GM12872 (cell line): ENCODE results near the gene SYNJ2.

ENCODE experiments used
- CTCF ChIP-seq: IDR thresholded peaks from 3 replicates; pipeline ENCODE4 v1.5.1; 2011; ENCODE audit warnings: low read depth, mild to moderate bottlenecking, low read length, moderate library complexity; ENCODE audit not compliant: insufficient read depth

The SYNJ2 gene

GRCh38 chr6:158047563-158048323 is 66.1 kb downstream of the SYNJ2 start:
- TF ChIP-seq CTCF = no peak

GRCh38 chr6:158048589-158048988 is 66.9 kb downstream of the SYNJ2 start:
- TF ChIP-seq CTCF = no peak

DNA sequence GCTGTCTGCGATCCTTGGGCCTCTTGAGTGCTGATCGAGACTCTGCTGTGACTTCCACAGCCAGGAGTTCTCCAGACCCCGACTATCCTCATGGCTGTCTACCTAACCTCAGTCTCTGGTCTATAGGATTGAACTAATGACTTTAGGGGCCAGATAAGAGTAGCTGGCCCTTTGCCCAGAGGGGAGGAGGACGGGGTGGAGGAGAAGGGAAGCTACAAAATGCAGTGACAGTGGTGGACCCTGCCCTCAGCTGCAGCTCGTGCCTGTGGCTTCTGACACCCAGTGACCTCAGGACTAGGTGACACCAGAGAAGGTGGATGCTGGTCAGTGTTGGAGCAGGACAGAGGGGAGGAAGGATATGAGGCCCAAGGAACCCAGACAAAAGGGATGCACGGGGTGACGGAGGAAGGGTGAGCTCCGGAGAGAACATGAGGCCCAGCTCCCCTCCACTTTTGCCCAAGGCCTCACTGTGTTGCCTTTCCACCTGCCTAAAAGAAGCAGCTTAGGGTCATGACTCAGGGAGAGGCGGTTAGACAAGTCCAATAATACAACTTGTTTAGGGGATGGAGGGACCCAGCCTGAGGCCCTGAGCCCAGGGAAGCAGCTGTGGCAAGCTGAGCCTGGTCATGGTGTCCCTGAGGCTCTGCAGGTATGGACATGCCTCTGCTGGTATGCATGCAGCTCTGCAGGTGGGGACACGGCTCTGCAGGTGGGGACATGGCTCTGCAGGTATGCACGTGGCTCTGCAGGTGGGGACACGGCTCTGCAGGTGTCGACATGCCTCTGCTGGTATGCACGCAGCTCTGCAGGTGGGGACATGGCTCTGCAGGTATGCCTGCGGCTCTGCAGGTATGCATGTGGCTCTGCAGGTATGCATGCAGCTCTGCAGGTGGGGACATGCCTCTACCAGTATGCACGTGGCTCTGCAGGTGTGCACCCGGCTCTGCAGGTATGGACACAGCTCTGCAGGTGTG is 67.7 kb downstream of the SYNJ2 start:
- no peak for TF ChIP-seq CTCF

- TF ChIP-seq CTCF = no peak
These were observed 68.6 kb downstream of the SYNJ2 start for GRCh38 chr6:158050107-158050735.

DNA sequence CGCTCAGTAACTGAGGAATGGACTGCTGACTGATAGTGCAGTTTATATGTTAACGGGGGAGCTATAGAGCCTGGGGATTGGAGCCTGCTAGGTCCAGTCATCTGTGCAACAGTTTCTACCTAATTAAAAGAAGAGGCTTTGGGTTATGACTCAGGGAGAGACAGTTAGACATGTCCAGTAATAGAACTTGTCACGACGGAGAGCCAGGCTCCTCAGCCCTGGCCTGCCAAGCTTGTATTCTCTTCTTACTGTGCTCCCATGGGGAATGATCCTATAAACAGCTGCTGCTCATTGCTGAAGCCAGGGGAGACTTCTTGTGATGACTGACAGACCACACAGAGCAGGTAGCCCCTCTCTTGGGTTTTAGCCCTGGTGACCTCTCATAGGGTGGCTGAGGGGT is 69.3 kb downstream of the SYNJ2 start:
- no peak for TF ChIP-seq CTCF

- TF ChIP-seq CTCF = no peak
These were observed 70.3 kb downstream of the SYNJ2 start for GRCh38 chr6:158051968-158052367.
